DMS79 (cell line): ENCODE results near the gene COPB2.

Source experiments
- DNase-seq: peaks from one replicate; lab custom pipeline; 2025; lab: John Stamatoyannopoulos, UW

COPB2 gene

DNA sequence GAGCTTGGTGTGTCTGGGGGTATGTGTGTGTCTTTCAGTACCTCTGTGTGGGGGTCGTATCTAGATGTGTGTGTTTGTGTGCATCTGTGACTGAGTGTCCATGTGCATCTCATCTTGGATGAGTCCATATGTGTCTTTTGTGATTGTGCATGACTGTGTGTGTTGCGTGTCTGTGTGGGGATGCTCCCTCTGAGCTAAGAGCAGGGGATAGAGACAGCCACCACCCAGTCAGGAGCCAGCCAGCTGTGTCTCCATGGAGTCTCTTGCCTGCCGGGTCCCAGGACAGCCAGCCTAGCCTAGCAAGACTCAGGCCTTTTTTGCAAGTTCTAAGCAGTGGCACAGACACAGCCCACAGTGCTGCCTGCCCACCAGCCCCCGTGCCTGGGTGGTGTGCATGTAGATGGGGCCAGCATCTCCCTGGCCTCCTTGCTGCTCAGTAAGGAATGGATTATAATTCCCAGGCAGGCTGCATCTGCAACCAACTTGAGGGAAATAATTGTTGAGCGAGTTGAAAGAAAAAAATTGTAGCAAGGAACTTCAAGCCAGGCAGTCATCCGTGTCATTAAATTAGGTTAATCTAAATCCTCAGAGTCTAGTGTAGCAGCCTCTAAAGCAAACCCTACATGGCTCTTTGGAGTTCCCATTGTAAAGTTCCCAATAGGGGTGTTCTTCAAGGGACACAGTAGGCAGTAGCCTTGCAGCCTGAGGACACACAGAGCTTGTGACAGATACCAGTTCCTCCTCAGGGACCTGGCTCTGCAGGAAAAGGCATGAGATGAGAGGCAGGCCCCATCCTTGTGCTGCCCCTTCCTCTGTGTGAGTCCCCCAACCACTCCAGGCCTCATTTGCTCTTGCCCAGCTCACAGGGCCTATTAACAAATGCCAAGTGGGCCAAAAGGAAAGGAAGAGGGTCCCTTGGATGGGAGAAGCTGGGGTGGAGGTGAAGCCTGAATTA, 81.6 kb downstream of the COPB2 start:
- no peak for DNase-seq
